ENCODE measurements around the gene SPDYE9. TPM values are rescaled to one million over a fixed set of nuclear protein-coding genes. Genes with fewer than 3 reads are reported as not detected.
"Not testable (repeated sequence)": the region's sequence is repeated elsewhere in the genome, so short reads cannot be mapped to it uniquely, and the experiment has no call there.

The SPDYE9 gene
- total RNA-seq (2022) (not detected in 2 replicates), Bru-seq, nascent RNA (not detected), BruChase-seq, experiment 1, labeled RNA remaining after a 6-hour chase (not detected), BruChase-seq, experiment 2, labeled RNA remaining after a 2-hour chase (not detected)
- long read RNA-seq: 0 reads

GRCh38 chr7:73085938-73086337, at the start of gene SPDYE9:
Gene SPDYE9, minus strand, starts transcription at chr7:73086038. Its CDS starts 1,800 bp downstream, at chr7:73084238.
- not testable (repeated sequence) for BruUV-seq (replicated peaks); H3K4me3 Mint-ChIP-seq (ENCODE audit: unreplicated experiment)

GRCh38 chr7:73134866-73135265, 49.0 kb upstream of the SPDYE9 start:
- DNase-seq (ENCODE audit: unreplicated experiment); POLR2A ChIA-PET; H3K4me3 Mint-ChIP-seq (ENCODE audit: unreplicated experiment); H3K4me1 Mint-ChIP-seq (ENCODE audit: insufficient read depth, unreplicated experiment); H3K27me3 Mint-ChIP-seq (ENCODE audit: insufficient read depth, unreplicated experiment); H3K27ac Mint-ChIP-seq (ENCODE audit: low read depth, unreplicated experiment); H3K36me3 Mint-ChIP-seq (ENCODE audit: insufficient read depth, unreplicated experiment); H3K9me3 Mint-ChIP-seq (ENCODE audit: unreplicated experiment); intact Hi-C loops (cut with micrococcal nuclease); CTCF ChIA-PET; BruUV-seq (replicated peaks): not testable (repeated sequence)

More at GRCh38 chr7:73085938-73086337, at the start of gene SPDYE9:
- H3K36me3 Mint-ChIP-seq (ENCODE audit: insufficient read depth, unreplicated experiment); H3K9me3 Mint-ChIP-seq (ENCODE audit: unreplicated experiment); H3K27ac Mint-ChIP-seq (ENCODE audit: low read depth, unreplicated experiment); CTCF ChIA-PET; H3K27me3 Mint-ChIP-seq (ENCODE audit: insufficient read depth, unreplicated experiment); H3K4me1 Mint-ChIP-seq (ENCODE audit: insufficient read depth, unreplicated experiment); POLR2A ChIA-PET; DNase-seq (ENCODE audit: unreplicated experiment); intact Hi-C loops (cut with micrococcal nuclease): not testable (repeated sequence)

DNA sequence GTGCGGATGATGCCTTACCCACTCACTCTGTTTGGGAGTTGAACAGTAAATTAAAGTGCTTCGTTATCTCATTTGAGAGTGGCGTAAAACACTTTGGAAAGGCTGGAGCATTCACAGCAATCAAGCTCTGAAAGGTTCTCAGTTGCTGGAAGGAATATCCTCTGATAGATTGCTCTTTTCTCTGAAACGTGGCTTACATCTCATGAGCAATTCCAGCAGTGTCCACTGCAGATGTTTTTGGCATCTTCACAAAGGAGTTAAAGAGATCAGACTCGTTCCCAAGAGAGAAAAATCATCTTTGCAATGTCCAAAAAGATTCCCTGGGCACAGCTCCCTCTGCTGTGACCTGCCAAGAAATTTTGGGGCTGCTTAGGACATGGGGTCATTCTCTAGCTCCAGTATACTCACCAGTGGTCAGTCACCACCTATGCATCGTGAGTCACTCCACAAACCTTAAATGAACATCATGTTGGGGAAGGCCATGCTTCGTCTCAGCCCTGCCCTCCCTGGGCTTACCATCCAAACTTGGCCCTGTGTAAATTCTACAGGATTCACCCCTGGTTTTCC, 46.9 kb upstream of the SPDYE9 start:
- H3K4me1 Mint-ChIP-seq (ENCODE audit: insufficient read depth, unreplicated experiment); H3K27ac Mint-ChIP-seq (ENCODE audit: low read depth, unreplicated experiment); BruUV-seq (replicated peaks); H3K9me3 Mint-ChIP-seq (ENCODE audit: unreplicated experiment); DNase-seq (ENCODE audit: unreplicated experiment); H3K36me3 Mint-ChIP-seq (ENCODE audit: insufficient read depth, unreplicated experiment); POLR2A ChIA-PET; CTCF ChIA-PET; H3K4me3 Mint-ChIP-seq (ENCODE audit: unreplicated experiment); intact Hi-C loops (cut with micrococcal nuclease); H3K27me3 Mint-ChIP-seq (ENCODE audit: insufficient read depth, unreplicated experiment): not testable (repeated sequence)

GRCh38 chr7:73130612-73131011, 44.8 kb upstream of the SPDYE9 start:
- H3K4me3 Mint-ChIP-seq (ENCODE audit: unreplicated experiment); DNase-seq (ENCODE audit: unreplicated experiment); BruUV-seq (replicated peaks); CTCF ChIA-PET; H3K27me3 Mint-ChIP-seq (ENCODE audit: insufficient read depth, unreplicated experiment); H3K27ac Mint-ChIP-seq (ENCODE audit: low read depth, unreplicated experiment); H3K36me3 Mint-ChIP-seq (ENCODE audit: insufficient read depth, unreplicated experiment); POLR2A ChIA-PET; H3K4me1 Mint-ChIP-seq (ENCODE audit: insufficient read depth, unreplicated experiment); H3K9me3 Mint-ChIP-seq (ENCODE audit: unreplicated experiment); intact Hi-C loops (cut with micrococcal nuclease): not testable (repeated sequence)

GRCh38 chr7:73124126-73124525, 38.3 kb upstream of the SPDYE9 start:
- not testable (repeated sequence) for H3K4me3 Mint-ChIP-seq (ENCODE audit: unreplicated experiment)

DNA sequence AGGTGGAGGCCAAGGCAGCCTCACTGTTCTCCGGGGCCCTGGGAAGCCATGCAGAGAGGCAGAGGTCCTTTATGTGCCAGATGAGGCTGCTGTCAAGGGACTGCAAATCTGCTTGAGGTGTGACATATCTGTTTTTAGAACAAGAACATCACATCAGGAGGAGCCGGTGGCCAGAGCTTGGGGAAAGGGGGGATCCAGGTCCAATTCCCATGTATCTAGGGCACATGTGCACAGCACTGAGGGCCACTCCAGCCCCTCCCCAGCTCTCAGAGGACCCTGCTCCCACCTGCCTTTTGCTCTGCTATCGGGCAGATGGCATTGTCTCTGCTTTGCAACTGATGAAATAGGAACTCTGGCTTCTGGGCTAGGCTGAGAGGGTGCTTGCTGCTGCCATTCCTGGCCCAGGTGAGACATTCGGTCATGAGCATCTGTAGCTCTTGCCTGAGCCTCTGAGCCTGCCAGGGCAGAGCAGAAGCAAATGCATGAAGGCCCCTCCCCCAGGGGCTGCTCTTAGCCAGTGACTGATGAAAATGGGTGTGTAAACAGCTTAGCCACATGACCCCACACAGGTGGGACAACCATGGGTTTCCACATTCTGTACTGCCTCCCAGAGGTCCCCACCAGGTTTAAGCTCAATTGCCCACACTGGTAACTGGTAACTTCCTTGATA, 37.1 kb upstream of the SPDYE9 start:
- H3K4me3 Mint-ChIP-seq (ENCODE audit: unreplicated experiment); intact Hi-C loops (cut with micrococcal nuclease); CTCF ChIA-PET; H3K4me1 Mint-ChIP-seq (ENCODE audit: insufficient read depth, unreplicated experiment); H3K27me3 Mint-ChIP-seq (ENCODE audit: insufficient read depth, unreplicated experiment); H3K36me3 Mint-ChIP-seq (ENCODE audit: insufficient read depth, unreplicated experiment); DNase-seq (ENCODE audit: unreplicated experiment); H3K27ac Mint-ChIP-seq (ENCODE audit: low read depth, unreplicated experiment); H3K9me3 Mint-ChIP-seq (ENCODE audit: unreplicated experiment); BruUV-seq (replicated peaks); POLR2A ChIA-PET: not testable (repeated sequence)

More at GRCh38 chr7:73124126-73124525, 38.3 kb upstream of the SPDYE9 start:
- CTCF ChIA-PET; H3K9me3 Mint-ChIP-seq (ENCODE audit: unreplicated experiment); intact Hi-C loops (cut with micrococcal nuclease); H3K4me1 Mint-ChIP-seq (ENCODE audit: insufficient read depth, unreplicated experiment); BruUV-seq (replicated peaks); H3K27me3 Mint-ChIP-seq (ENCODE audit: insufficient read depth, unreplicated experiment); H3K27ac Mint-ChIP-seq (ENCODE audit: low read depth, unreplicated experiment); DNase-seq (ENCODE audit: unreplicated experiment); H3K36me3 Mint-ChIP-seq (ENCODE audit: insufficient read depth, unreplicated experiment); POLR2A ChIA-PET: not testable (repeated sequence)

DNA sequence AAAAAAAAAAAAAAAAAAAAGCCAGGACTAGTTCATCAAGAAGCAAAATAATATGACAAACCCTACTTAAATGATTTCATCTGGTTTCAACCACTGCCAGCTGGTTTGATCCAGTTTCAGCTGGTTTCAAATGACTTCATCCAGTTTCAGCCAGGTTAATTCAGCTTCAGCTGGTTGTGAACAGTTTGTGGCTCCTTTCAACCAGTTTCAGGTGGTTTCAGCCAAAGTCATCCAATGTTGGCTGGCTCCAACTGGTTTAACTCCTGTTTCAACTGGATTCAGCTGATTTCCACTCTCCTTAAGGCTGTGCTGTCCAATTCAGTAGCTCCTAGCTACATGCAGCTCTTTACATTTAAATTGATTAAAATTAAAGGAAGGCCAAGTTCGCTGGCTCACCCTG, 32.3 kb upstream of the SPDYE9 start:
- DNase-seq (ENCODE audit: unreplicated experiment); H3K36me3 Mint-ChIP-seq (ENCODE audit: insufficient read depth, unreplicated experiment); H3K27me3 Mint-ChIP-seq (ENCODE audit: insufficient read depth, unreplicated experiment); H3K27ac Mint-ChIP-seq (ENCODE audit: low read depth, unreplicated experiment); intact Hi-C loops (cut with micrococcal nuclease); POLR2A ChIA-PET; BruUV-seq (replicated peaks); H3K4me3 Mint-ChIP-seq (ENCODE audit: unreplicated experiment); H3K4me1 Mint-ChIP-seq (ENCODE audit: insufficient read depth, unreplicated experiment); H3K9me3 Mint-ChIP-seq (ENCODE audit: unreplicated experiment); CTCF ChIA-PET: not testable (repeated sequence)

DNA sequence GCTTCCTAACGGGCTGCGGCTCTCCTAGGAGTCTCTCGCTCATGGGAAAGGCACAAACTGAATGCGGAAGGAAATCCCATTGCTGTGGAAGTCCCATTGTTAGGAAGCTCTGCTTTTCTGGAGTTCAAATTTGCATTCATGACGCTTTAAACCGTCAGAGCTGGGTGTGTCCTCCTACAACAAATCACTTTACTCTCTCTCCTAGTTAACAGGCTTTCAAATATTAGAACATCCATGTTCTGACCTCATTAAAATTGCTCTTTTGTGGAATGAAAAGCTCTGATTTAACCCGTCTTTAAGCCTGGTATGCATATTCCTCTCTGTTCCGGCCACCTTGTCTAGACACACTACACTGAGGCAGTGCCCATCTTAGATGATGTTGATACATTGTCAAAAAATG, 28.0 kb downstream of the SPDYE9 start, which contains the start of gene SPDYE11:
Gene SPDYE11 (minus strand): TSS at position 101 of the 400 bp plus-strand sequence. CDS start 1,800 bp downstream, outside the sequence.
- H3K4me1 Mint-ChIP-seq (ENCODE audit: insufficient read depth, unreplicated experiment); BruUV-seq (replicated peaks); CTCF ChIA-PET; H3K4me3 Mint-ChIP-seq (ENCODE audit: unreplicated experiment); H3K9me3 Mint-ChIP-seq (ENCODE audit: unreplicated experiment); DNase-seq (ENCODE audit: unreplicated experiment); H3K36me3 Mint-ChIP-seq (ENCODE audit: insufficient read depth, unreplicated experiment); POLR2A ChIA-PET; intact Hi-C loops (cut with micrococcal nuclease); H3K27me3 Mint-ChIP-seq (ENCODE audit: insufficient read depth, unreplicated experiment); H3K27ac Mint-ChIP-seq (ENCODE audit: low read depth, unreplicated experiment): not testable (repeated sequence)

DNA sequence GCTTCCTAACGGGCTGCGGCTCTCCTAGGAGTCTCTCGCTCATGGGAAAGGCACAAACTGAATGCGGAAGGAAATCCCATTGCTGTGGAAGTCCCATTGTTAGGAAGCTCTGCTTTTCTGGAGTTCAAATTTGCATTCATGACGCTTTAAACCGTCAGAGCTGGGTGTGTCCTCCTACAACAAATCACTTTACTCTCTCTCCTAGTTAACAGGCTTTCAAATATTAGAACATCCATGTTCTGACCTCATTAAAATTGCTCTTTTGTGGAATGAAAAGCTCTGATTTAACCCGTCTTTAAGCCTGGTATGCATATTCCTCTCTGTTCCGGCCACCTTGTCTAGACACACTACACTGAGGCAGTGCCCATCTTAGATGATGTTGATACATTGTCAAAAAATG, 56.2 kb downstream of the SPDYE9 start, which contains the start of gene SPDYE8:
Gene SPDYE8 (minus strand): TSS at position 101 of the 400 bp plus-strand sequence. CDS start 1,800 bp downstream, outside the sequence.
- H3K27ac Mint-ChIP-seq (ENCODE audit: low read depth, unreplicated experiment); CTCF ChIA-PET; H3K9me3 Mint-ChIP-seq (ENCODE audit: unreplicated experiment); H3K4me3 Mint-ChIP-seq (ENCODE audit: unreplicated experiment); H3K36me3 Mint-ChIP-seq (ENCODE audit: insufficient read depth, unreplicated experiment); H3K27me3 Mint-ChIP-seq (ENCODE audit: insufficient read depth, unreplicated experiment); POLR2A ChIA-PET; intact Hi-C loops (cut with micrococcal nuclease); DNase-seq (ENCODE audit: unreplicated experiment); H3K4me1 Mint-ChIP-seq (ENCODE audit: insufficient read depth, unreplicated experiment); BruUV-seq (replicated peaks): not testable (repeated sequence)

All from MCF 10A (cell line).